ENCODE measurements around the gene CIAO3.

- TF ChIP-seq CTCF (IDR thresholded peaks at IDR 0.05) (no peak), POLR2AphosphoS5 (IDR thresholded peaks at IDR 0.05) (no peak)
Observed at GRCh38 chr16:721765-722540, 18.8 kb downstream of the CIAO3 start.

Measured in upper lobe of left lung (tissue), 4 donors.